GM12878 (cell line): ENCODE measurements around the gene MAFF. TPM values are rescaled to one million over a fixed set of nuclear protein-coding genes. Genes with fewer than 3 reads are reported as not detected.
A peak's percentile ranks its signal among the peaks of the same experiment; 100 is the strongest.

ENCODE experiments used
- ATAC-seq: fragments of 200-7000 bp; cut with Tn5 transposase; 3 replicates; pipeline ENCODE4 v1.9.1; 2020; ENCODE audit warnings: mild to moderate bottlenecking, moderate library complexity
- BruUV-seq: library from RNA; stranded (reverse); fragments of 400-500 nt; replicated peaks from 2 replicates; lab custom pipeline; 2021; lab: Mats Ljungman, UMichigan
- CTCF ChIA-PET: fragments of 300-600 bp; sonication (Branson Sonifier 250); formaldehyde crosslinking; extraction: SDS; loops from one replicate; lab custom pipeline; 2021; ENCODE audit warnings: inconsistent platforms; lab: Yijun Ruan, JAX
- POLR2A ChIA-PET: fragments of 350-600 bp; formaldehyde crosslinking; extraction: SDS; loops from one replicate; lab custom pipeline; 2021; ENCODE audit warnings: inconsistent platforms; lab: Charles Lee
- RAD21 ChIA-PET: fragments of 300-600 bp; sonication (Branson Sonifier 250); formaldehyde crosslinking; loops from one replicate; lab custom pipeline; 2023; ENCODE audit warnings: antibody characterized with exemption; ENCODE audit not compliant: unreplicated experiment; lab: Charles Lee
- SMC1A ChIA-PET: fragments of 300-600 bp; sonication (Branson Sonifier 250); formaldehyde crosslinking; loops from one replicate; lab custom pipeline; 2023; ENCODE audit not compliant: unreplicated experiment, uncharacterized antibody; lab: Charles Lee
- DNase-seq: peaks from one replicate; pipeline ENCODE4 v3.0.0-alpha.2; 2011; ENCODE audit warnings: low read depth, low spot score
- FAIRE-seq: peaks from 3 replicates; lab custom pipeline; 2011; peaks lifted over from hg19 to GRCh38; lab: Jason Lieb, UNC
- H2AFZ ChIP-seq: 2 replicates; pipeline ENCODE4 v1.6.0; 2011; ENCODE audit warnings: low read depth, low read length, control low read depth; ENCODE audit not compliant: control insufficient read depth
- H3K27ac ChIP-seq: 2 replicates; pipeline ENCODE4 v1.5.1; 2011; ENCODE audit warnings: control low read depth; ENCODE audit not compliant: control insufficient read depth, insufficient read depth
- H3K27me3 ChIP-seq, 2 experiments: replicated peaks in 1 of 2; 2 replicates each; pipeline versions ENCODE4 v1.6.0 to v1.6.1; 2011; ENCODE audit warnings: low read length in 1 of 2; ENCODE audit not compliant: control insufficient read depth in 2 of 2, insufficient read depth in 2 of 2
- H3K36me3 ChIP-seq, 2 experiments: 2 replicates each; pipeline ENCODE4 v1.5.1; 2011; ENCODE audit warnings: low read length in 1 of 2; ENCODE audit not compliant: control insufficient read depth in 2 of 2, insufficient read depth in 2 of 2
- H3K4me1 ChIP-seq: 2 replicates; pipeline ENCODE4 v1.6.1; 2011; ENCODE audit warnings: mild to moderate bottlenecking, low read length, moderate library complexity, mixed read lengths; ENCODE audit not compliant: control insufficient read depth, insufficient read depth
- H3K4me2 ChIP-seq: 2 replicates; pipeline ENCODE4 v1.6.0; 2011; ENCODE audit warnings: control low read depth; ENCODE audit not compliant: control insufficient read depth, insufficient read depth
- H3K4me3 ChIP-seq: fragments of 200-600 bp; sonication (generic); 2 replicates; pipeline ENCODE4 v1.5.1; 2016
- H3K79me2 ChIP-seq: 2 replicates; pipeline ENCODE4 v1.6.0; 2011; ENCODE audit warnings: low read length; ENCODE audit not compliant: control insufficient read depth, insufficient read depth
- H3K9ac ChIP-seq: 2 replicates; pipeline ENCODE4 v1.8.0; 2011; ENCODE audit warnings: low read length, control low read depth, mixed read lengths; ENCODE audit not compliant: control insufficient read depth, insufficient read depth
- H3K9me3 ChIP-seq: replicated peaks from 3 replicates; pipeline ENCODE4 v1.5.1; 2011; ENCODE audit warnings: mild to moderate bottlenecking, low read length; ENCODE audit not compliant: control insufficient read depth, insufficient read depth
- H4K20me1 ChIP-seq: 2 replicates; pipeline ENCODE4 v1.6.0; 2011; ENCODE audit not compliant: control insufficient read depth, insufficient read depth
- BRCA1 ChIP-seq: IDR thresholded peaks from 2 replicates; pipeline ENCODE4 v1.6.1; 2011; ENCODE audit warnings: low read depth, low read length, improper control_type of control experiment
- FOS ChIP-seq: IDR thresholded peaks from 3 replicates; pipeline ENCODE4 v1.6.1; 2011; ENCODE audit warnings: borderline replicate concordance; ENCODE audit not compliant: insufficient read length; ENCODE audit errors: extremely low read depth
- GATAD2B ChIP-seq: fragments of 450-650 bp; conservative IDR thresholded peaks from 2 replicates; pipeline ENCODE4 v1.6.1; 2017; ENCODE audit warnings: low read depth, mild to moderate bottlenecking, moderate library complexity
- IRF4 ChIP-seq: IDR thresholded peaks from 2 replicates; pipeline ENCODE4 v1.6.1; 2011; ENCODE audit warnings: low read depth, low read length
- MYC ChIP-seq: IDR thresholded peaks from 2 replicates; pipeline ENCODE4 v1.6.1; 2011; ENCODE audit warnings: mild to moderate bottlenecking, low read length, moderate library complexity, inconsistent platforms; ENCODE audit not compliant: insufficient read depth, insufficient replicate concordance, insufficient read length, severe bottlenecking
- NR2C1 ChIP-seq: fragments of 450-650 bp; IDR thresholded peaks from 2 replicates; pipeline ENCODE4 v1.6.1; 2017; ENCODE audit warnings: antibody characterized with exemption, mild to moderate bottlenecking, moderate library complexity
- TARDBP ChIP-seq: IDR thresholded peaks from 2 replicates; pipeline ENCODE4 v1.6.1; 2016; ENCODE audit warnings: borderline replicate concordance
- WGBS: methylation state at CpG from one replicate; pipeline ENCODE4 v1.1.6; 2016; ENCODE audit warnings: low lambda C conversion rate; ENCODE audit not compliant: insufficient replicate concordance, insufficient coverage; ENCODE audit errors: missing lambda C conversion rate; 5-methylcytosine and 5-hydroxymethylcytosine counted together
- in situ Hi-C: fragments of 300-500 bp; cut with MboI; formaldehyde crosslinking; loops from 9 replicates; pipeline ENCODE4 v1.14.3; 2018; ENCODE audit warnings: mixed read lengths
- intact Hi-C: fragments of 100-400 bp; cut with micrococcal nuclease; formaldehyde crosslinking; loops from one replicate; pipeline ENCODE4 v1.14.2; 2022; ENCODE audit not compliant: unreplicated experiment
- polyA plus RNA-seq, 11 experiments: library from polyadenylated mRNA; depleted of rRNA in 4 of 11; unstranded in 6 of 11; stranded (reverse) in 5 of 11; fragments of >200 nt; fragmentation: Nextera tagmentation in 4 of 11; fragmentation: Illumina TruSeq in 1 of 11; extraction: Ambion mirVana in 4 of 11; extraction: Trizol in 1 of 11; gene quantifications; 1 replicate in 1 of 11; 2 replicates in 10 of 11; pipeline versions ENCODE4 v1.2.1 to v1.2.3, GENCODE V29; 2011 to 2016; ENCODE audit warnings: inconsistent platforms in 2 of 11, missing spikeins in 2 of 11, low read depth in 1 of 11
- total RNA-seq, 4 experiments: library from RNA; depleted of rRNA in 3 of 4; stranded (reverse); fragments of >200 nt in 3 of 4; fragmentation: Illumina TruSeq in 1 of 4; extraction: Trizol in 1 of 4; gene quantifications; 2 replicates each; pipeline versions ENCODE4 v1.2.1 to v1.2.3, GENCODE V29; 2013 to 2021
- TF ChIP-seq, protein P1 (sequence below): IDR thresholded peaks from 2 replicates; pipeline ENCODE4 v1.6.1; 2011; ENCODE audit warnings: mild to moderate bottlenecking, low read depth, low read length, moderate library complexity; ENCODE audit not compliant: insufficient replicate concordance
- TF ChIP-seq, protein P2 (sequence below): fragments of 450-650 bp; IDR thresholded peaks from 2 replicates; pipeline ENCODE4 v1.6.1; 2018; ENCODE audit warnings: borderline replicate concordance, mild to moderate bottlenecking; ENCODE audit not compliant: partially characterized antibody

Gene MAFF
- total and polyA plus RNA-seq, 10 of the 15 experiments (the other 5 are each of a cell fraction or from before 2014, with no cell fraction given) = 0.22 to 2.3 (median 0.81) TPM; not detected in 1

DNA sequence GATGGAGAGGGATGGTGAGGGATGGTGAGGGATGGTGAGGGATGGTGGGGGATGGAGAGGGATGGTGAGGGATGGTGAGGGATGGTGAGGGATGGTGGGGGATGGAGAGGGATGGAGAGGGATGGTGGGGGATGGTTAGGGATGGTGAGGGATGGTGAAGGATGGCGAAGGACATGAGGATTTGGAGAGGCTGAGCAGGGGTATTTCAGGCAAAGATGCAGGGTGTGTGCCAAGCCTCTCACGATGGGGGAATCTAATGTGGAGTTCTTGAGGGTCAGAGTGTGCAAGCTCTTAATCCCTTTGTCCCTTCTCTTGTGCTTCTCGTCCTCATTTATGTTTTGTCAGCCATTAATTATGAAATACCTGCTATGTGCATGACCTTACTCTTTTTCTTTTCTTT, 12.7 kb upstream of the MAFF start:
- no peak for ATAC-seq
- CTCF ChIA-PET = no interaction called here
- H3K9ac ChIP-seq = no peak overlapping the region
- no peaks in the 10 kb centered on the region for H3K27me3 ChIP-seq
- 23% methylated on average over 2 of the region's 3 CpGs for WGBS
- peak; percentile 84 for FAIRE-seq
- POLR2A ChIA-PET = no interaction called here
- H3K4me2 ChIP-seq = no peak overlapping the region
- in situ Hi-C loops (no loop called here), intact Hi-C loops (no loop called here)
- H2AFZ ChIP-seq = no peak overlapping the region
- BruUV-seq = no TSS peak
- SMC1A ChIA-PET = interaction anchor here (1.8 kb wide), 1 partner anchor 15 kb away, joined by 5 read pairs; no protein-coding TSS in a partner anchor
- RAD21 ChIA-PET = interaction anchor here (0.5 kb wide), 1 partner anchor 10 kb away, joined by 5 read pairs; no protein-coding TSS in a partner anchor
- TF ChIP-seq TARDBP = no peak
- TF ChIP-seq MYC = no peak
- TF ChIP-seq BRCA1 = no peak
- no peak for TF ChIP-seq GATAD2B
- no peak for TF ChIP-seq IRF4
- TF ChIP-seq FOS = no peak
- TF ChIP-seq, protein P1, sequence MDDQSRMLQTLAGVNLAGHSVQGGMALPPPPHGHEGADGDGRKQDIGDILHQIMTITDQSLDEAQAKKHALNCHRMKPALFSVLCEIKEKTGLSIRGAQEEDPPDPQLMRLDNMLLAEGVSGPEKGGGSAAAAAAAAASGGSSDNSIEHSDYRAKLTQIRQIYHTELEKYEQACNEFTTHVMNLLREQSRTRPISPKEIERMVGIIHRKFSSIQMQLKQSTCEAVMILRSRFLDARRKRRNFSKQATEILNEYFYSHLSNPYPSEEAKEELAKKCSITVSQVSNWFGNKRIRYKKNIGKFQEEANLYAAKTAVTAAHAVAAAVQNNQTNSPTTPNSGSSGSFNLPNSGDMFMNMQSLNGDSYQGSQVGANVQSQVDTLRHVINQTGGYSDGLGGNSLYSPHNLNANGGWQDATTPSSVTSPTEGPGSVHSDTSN = no peak
- no peak for TF ChIP-seq NR2C1
- TF ChIP-seq, protein P2, sequence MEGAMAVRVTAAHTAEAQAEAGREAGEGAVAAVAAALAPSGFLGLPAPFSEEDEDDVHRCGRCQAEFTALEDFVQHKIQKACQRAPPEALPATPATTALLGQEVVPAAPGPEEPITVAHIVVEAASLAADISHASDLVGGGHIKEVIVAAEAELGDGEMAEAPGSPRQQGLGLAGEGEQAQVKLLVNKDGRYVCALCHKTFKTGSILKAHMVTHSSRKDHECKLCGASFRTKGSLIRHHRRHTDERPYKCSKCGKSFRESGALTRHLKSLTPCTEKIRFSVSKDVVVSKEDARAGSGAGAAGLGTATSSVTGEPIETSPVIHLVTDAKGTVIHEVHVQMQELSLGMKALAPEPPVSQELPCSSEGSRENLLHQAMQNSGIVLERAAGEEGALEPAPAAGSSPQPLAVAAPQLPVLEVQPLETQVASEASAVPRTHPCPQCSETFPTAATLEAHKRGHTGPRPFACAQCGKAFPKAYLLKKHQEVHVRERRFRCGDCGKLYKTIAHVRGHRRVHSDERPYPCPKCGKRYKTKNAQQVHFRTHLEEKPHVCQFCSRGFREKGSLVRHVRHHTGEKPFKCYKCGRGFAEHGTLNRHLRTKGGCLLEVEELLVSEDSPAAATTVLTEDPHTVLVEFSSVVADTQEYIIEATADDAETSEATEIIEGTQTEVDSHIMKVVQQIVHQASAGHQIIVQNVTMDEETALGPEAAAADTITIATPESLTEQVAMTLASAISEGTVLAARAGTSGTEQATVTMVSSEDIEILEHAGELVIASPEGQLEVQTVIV = no peak
- H3K36me3 ChIP-seq = no peaks in the 10 kb centered on the region
- no peaks in the 10 kb centered on the region for H3K9me3 ChIP-seq
- H3K27ac ChIP-seq = no peak overlapping the region
- no peaks in the 10 kb centered on the region for H3K79me2 ChIP-seq
- no peaks in the 10 kb centered on the region for H4K20me1 ChIP-seq
- H3K4me3 ChIP-seq = no peak overlapping the region
- no peak for DNase-seq
- H3K4me1 ChIP-seq = no peaks in the 10 kb centered on the region
